IMR-90 (cell line): ENCODE data around the gene C5orf63. TPM values are rescaled to one million over a fixed set of nuclear protein-coding genes. Genes with fewer than 3 reads are reported as not detected.

ENCODE experiments used
- ATAC-seq: fragments of 200-7000 bp; cut with Tn5 transposase; 2 replicates; pipeline ENCODE4 v1.9.1; 2020; ENCODE audit warnings: low read depth, mild to moderate bottlenecking, moderate library complexity
- BruUV-seq: library from RNA; stranded (reverse); fragments of 400-500 nt; replicated peaks from 2 replicates; lab custom pipeline; 2021; lab: Mats Ljungman, UMichigan
- CTCF ChIA-PET: fragments of 300-600 bp; formaldehyde crosslinking; extraction: SDS; loops from one replicate; lab custom pipeline; 2021; ENCODE audit warnings: antibody characterized with exemption; lab: Yijun Ruan, JAX
- POLR2A ChIA-PET: fragments of 300-600 bp; sonication (Branson Sonifier 250); formaldehyde crosslinking; loops from one replicate; lab custom pipeline; 2022; ENCODE audit warnings: antibody characterized with exemption; ENCODE audit not compliant: unreplicated experiment; lab: Charles Lee
- DNase-seq: peaks from one replicate; pipeline ENCODE4 v3.0.0; 2013
- H2AFZ ChIP-seq: replicated peaks from 2 replicates; pipeline ENCODE3; 2013; ENCODE audit warnings: low read length, mild to moderate bottlenecking; ENCODE audit not compliant: poor library complexity
- H2AK5ac ChIP-seq: 2 replicates; pipeline ENCODE4 v1.6.1; 2013; ENCODE audit warnings: low read depth, low read length, inconsistent platforms
- H2AK9ac ChIP-seq: replicated peaks from 2 replicates; pipeline ENCODE3; 2013; ENCODE audit warnings: mild to moderate bottlenecking, low read depth, low read length, moderate library complexity; ENCODE audit not compliant: poor library complexity
- H2BK120ac ChIP-seq: 2 replicates; pipeline ENCODE4 v1.6.1; 2013; ENCODE audit warnings: low read depth, low read length, inconsistent platforms
- H2BK15ac ChIP-seq: 3 replicates; pipeline ENCODE4 v1.6.1; 2013; ENCODE audit warnings: low read depth, low read length, inconsistent platforms
- H2BK20ac ChIP-seq: 2 replicates; pipeline ENCODE4 v1.6.1; 2013; ENCODE audit warnings: low read depth, mild to moderate bottlenecking, inconsistent platforms, low read length, moderate library complexity
- H2BK5ac ChIP-seq: 2 replicates; pipeline ENCODE4 v1.6.1; 2013; ENCODE audit warnings: mild to moderate bottlenecking, low read depth, low read length, inconsistent platforms; ENCODE audit not compliant: poor library complexity, severe bottlenecking
- H3K14ac ChIP-seq: replicated peaks from 2 replicates; pipeline ENCODE4 v1.6.1; 2013; ENCODE audit warnings: low read depth, low read length, inconsistent platforms
- H3K18ac ChIP-seq: 2 replicates; pipeline ENCODE4 v1.6.1; 2013; ENCODE audit warnings: low read depth, low read length, control low read depth
- H3K23ac ChIP-seq: 2 replicates; pipeline ENCODE4 v1.6.1; 2013; ENCODE audit warnings: low read depth, low read length, inconsistent platforms
- H3K27ac ChIP-seq: 2 replicates; pipeline ENCODE4 v1.5.1; 2013; ENCODE audit warnings: mild to moderate bottlenecking, control low read depth, low read length; ENCODE audit not compliant: insufficient read depth
- H3K27me3 ChIP-seq: 2 replicates; pipeline ENCODE4 v1.6.1; 2013; ENCODE audit warnings: low read length; ENCODE audit not compliant: control insufficient read depth, insufficient read depth
- H3K36me3 ChIP-seq: 2 replicates; pipeline ENCODE4 v1.6.1; 2013; ENCODE audit warnings: low read length, mixed read lengths; ENCODE audit not compliant: control insufficient read depth, insufficient read depth
- H3K4ac ChIP-seq: 2 replicates; pipeline ENCODE4 v1.6.1; 2013; ENCODE audit warnings: low read depth, low read length, inconsistent platforms
- H3K4me1 ChIP-seq: 2 replicates; pipeline ENCODE4 v1.6.1; 2013; ENCODE audit warnings: low read length, mixed read lengths; ENCODE audit not compliant: control insufficient read depth, insufficient read depth
- H3K4me2 ChIP-seq: 2 replicates; pipeline ENCODE4 v1.6.1; 2013; ENCODE audit warnings: low read depth, mild to moderate bottlenecking, control low read depth, low read length, moderate library complexity
- H3K4me3 ChIP-seq: 2 replicates; pipeline ENCODE4 v1.5.1; 2013; ENCODE audit warnings: low read depth, mild to moderate bottlenecking, control low read depth, low read length, moderate library complexity; ENCODE audit not compliant: insufficient read depth
- H3K56ac ChIP-seq: 2 replicates; pipeline ENCODE4 v1.6.1; 2013; ENCODE audit warnings: low read length, inconsistent platforms; ENCODE audit not compliant: insufficient read depth; ENCODE audit errors: extremely low read depth
- H3K79me1 ChIP-seq, 2 experiments: 2 replicates each; pipeline ENCODE4 v1.6.1; 2013; ENCODE audit warnings: low read length in 2 of 2, inconsistent platforms in 1 of 2, low read depth in 1 of 2
- H3K9ac ChIP-seq: 2 replicates; pipeline ENCODE4 v1.6.1; 2013; ENCODE audit warnings: low read depth, low read length, control low read depth
- H3K9me1 ChIP-seq: 2 replicates; pipeline ENCODE4 v1.6.1; 2013; ENCODE audit warnings: low read length, inconsistent platforms; ENCODE audit not compliant: insufficient read depth
- H3K9me3 ChIP-seq: 2 replicates; pipeline ENCODE4 v1.6.1; 2013; ENCODE audit warnings: low read length; ENCODE audit not compliant: control insufficient read depth, insufficient read depth
- H4K20me1 ChIP-seq: 2 replicates; pipeline ENCODE4 v1.6.1; 2013; ENCODE audit warnings: low read length, inconsistent platforms; ENCODE audit not compliant: insufficient read depth
- H4K5ac ChIP-seq: 2 replicates; pipeline ENCODE4 v1.6.1; 2013; ENCODE audit warnings: mild to moderate bottlenecking, low read depth, low read length, control low read depth
- H4K8ac ChIP-seq, 2 experiments: 2 replicates each; pipeline ENCODE4 v1.6.1; 2013; ENCODE audit warnings: low read depth in 2 of 2, low read length in 2 of 2, control low read depth in 1 of 2, inconsistent platforms in 1 of 2
- H4K91ac ChIP-seq: 2 replicates; pipeline ENCODE4 v1.6.1; 2013; ENCODE audit warnings: low read depth, low read length, inconsistent platforms; ENCODE audit not compliant: insufficient read depth
- BHLHE40 ChIP-seq: fragments of 150-350 bp; IDR thresholded peaks from 2 replicates; pipeline ENCODE4 v1.6.1; 2016; ENCODE audit warnings: mild to moderate bottlenecking, low read depth, low read length
- FOS ChIP-seq: fragments of 150-350 bp; IDR thresholded peaks from 2 replicates; pipeline ENCODE4 v1.6.1; 2016; ENCODE audit warnings: low read depth, low read length
- MAFK ChIP-seq: IDR thresholded peaks from 2 replicates; pipeline ENCODE4 v1.6.1; 2012; ENCODE audit warnings: low read depth, low read length, improper control_type of control experiment
- NFE2L2 ChIP-seq: fragments of 150-350 bp; IDR thresholded peaks from 2 replicates; pipeline ENCODE4 v1.6.1; 2016; ENCODE audit warnings: low read depth, mild to moderate bottlenecking, low read length
- RFX5 ChIP-seq: IDR thresholded peaks from 2 replicates; pipeline ENCODE4 v1.8.0; 2012; ENCODE audit warnings: low read depth, mild to moderate bottlenecking, low read length, moderate library complexity
- USF2 ChIP-seq: fragments of 150-350 bp; IDR thresholded peaks from 2 replicates; pipeline ENCODE4 v1.6.1; 2017; ENCODE audit warnings: mild to moderate bottlenecking, antibody characterized with exemption, low read length, low read depth
- WGBS, 2 experiments: methylation state at CpG; one replicate each; pipeline versions ENCODE4 v1.1.5 to v1.1.7; 2013; ENCODE audit warnings: missing lambda C conversion rate in 2 of 2; ENCODE audit not compliant: insufficient read length in 1 of 2; ENCODE audit errors: extremely low coverage in 2 of 2; 5-methylcytosine and 5-hydroxymethylcytosine counted together
- dilution Hi-C: fragments of 300-500 bp; cut with HindIII; formaldehyde crosslinking; loops from one replicate; pipeline ENCODE4 v1.14.3; 2018; ENCODE audit warnings: low sequenced_read_pairs; ENCODE audit not compliant: unreplicated experiment
- in situ Hi-C: fragments of 300-500 bp; cut with MboI; formaldehyde crosslinking; loops from 3 replicates; pipeline ENCODE4 v1.14.3; 2019; ENCODE audit warnings: low sequenced_read_pairs, inconsistent platforms, mixed read lengths
- intact Hi-C: fragments of 100-400 bp; cut with micrococcal nuclease; formaldehyde crosslinking; loops from 2 replicates; pipeline ENCODE4 v1.10.0; 2022
- polyA plus RNA-seq, 3 experiments: library from polyadenylated mRNA; depleted of rRNA; stranded (reverse); fragments of >200 nt; gene quantifications; 2 replicates each; pipeline ENCODE4 v1.2.3, GENCODE V29; 2012; ENCODE audit warnings: low replicate concordance in 1 of 3
- total RNA-seq: library from RNA; depleted of rRNA; stranded (reverse); fragments of >200 nt; gene quantifications from 2 replicates; pipeline ENCODE4 v1.2.3, GENCODE V29; 2012

Gene C5orf63
- total and polyA plus RNA-seq, 2 of the 4 experiments (the other 2 are of a cell fraction): 0.72 to 1.1 TPM

- ChIA-PET POLR2A (no interaction called here), CTCF (no interaction called here)
- WGBS, 2 experiments: no CpG with 5 or more reads among the region's 1 CpG
- Histone ChIP-seq H2AK5ac (no peak overlapping the region), H2AK9ac (no peak overlapping the region), H3K9ac (no peak overlapping the region), H3K14ac (no peak overlapping the region), H4K91ac (no peak overlapping the region), H3K36me3 (no peaks in the 10 kb centered on the region), H3K4ac (no peak overlapping the region), H2AFZ (no peak overlapping the region), H3K4me1 (peaks cover 8% of the 10 kb centered on the region; the same call in 1 of the 2 replicates), H3K18ac (no peak overlapping the region), H4K8ac (no peak overlapping the region), H3K9me3 (no peaks in the 10 kb centered on the region), H4K5ac (no peak overlapping the region), H3K4me2 (no peak overlapping the region), H2BK120ac (peak overlapping the region; percentile 49; the same call in 1 of the 2 replicates), H3K56ac (no peak overlapping the region), H3K27ac (no peak overlapping the region), H3K9me1 (peaks cover 9% of the 10 kb centered on the region; the same call in 1 of the 2 replicates), H2BK15ac (no peak overlapping the region), H2BK20ac (no peak overlapping the region), H3K79me1 (peaks cover 18 to 39% of the 10 kb centered on the region in 2 experiments), H2BK5ac (no peak overlapping the region), H3K27me3 (no peaks in the 10 kb centered on the region), H4K20me1 (no peaks in the 10 kb centered on the region), H3K4me3 (no peak overlapping the region), H3K23ac (no peak overlapping the region)
- TF ChIP-seq RFX5 (no peak), USF2 (no peak), BHLHE40 (no peak), FOS (no peak), MAFK (0 out of 2 replicates have a peak, but pooled peaks have one; percentile 26), NFE2L2 (no peak)
- no peak for DNase-seq
- no peak for ATAC-seq
- in situ Hi-C loops (no loop called here), intact Hi-C loops (no loop called here), dilution Hi-C loops (no loop called here)
- BruUV-seq: no TSS peak
These were observed 65.8 kb downstream of the C5orf63 start for GRCh38 chr5:127007522-127007921.
